NCI-H1417 (cell line): ENCODE results near the gene RGS6.

Experiments
- DNase-seq, 3 experiments: peaks; one replicate each; lab custom pipeline; 2025; lab: John Stamatoyannopoulos, UW

RGS6 gene

DNA sequence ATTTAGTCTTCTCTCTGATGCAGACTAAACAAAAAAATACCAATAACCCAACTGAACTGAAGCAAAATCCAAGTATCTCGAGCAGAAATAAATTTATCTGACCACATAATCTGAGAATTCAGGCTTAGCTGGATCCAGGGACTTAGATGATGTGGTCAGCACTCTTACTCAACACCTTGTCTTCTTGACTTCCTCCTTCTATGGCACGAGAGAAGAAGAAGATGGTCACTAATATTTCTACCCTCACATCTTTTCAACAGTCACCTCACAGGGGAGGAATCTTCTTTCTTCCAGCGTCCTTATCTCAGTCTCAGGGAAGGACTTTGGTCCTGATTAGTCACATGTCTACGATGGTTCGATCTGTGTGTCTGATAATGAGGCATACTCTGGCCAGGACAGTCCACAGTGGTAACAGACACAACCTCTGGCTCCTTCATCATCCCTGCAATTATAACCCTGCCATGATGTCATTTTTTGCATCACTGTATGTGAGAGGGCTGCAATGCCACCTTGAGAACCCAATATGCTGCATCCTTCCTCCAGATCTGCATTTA is 15.8 kb downstream of the RGS6 start:
- DNase-seq, result no peak

DNA sequence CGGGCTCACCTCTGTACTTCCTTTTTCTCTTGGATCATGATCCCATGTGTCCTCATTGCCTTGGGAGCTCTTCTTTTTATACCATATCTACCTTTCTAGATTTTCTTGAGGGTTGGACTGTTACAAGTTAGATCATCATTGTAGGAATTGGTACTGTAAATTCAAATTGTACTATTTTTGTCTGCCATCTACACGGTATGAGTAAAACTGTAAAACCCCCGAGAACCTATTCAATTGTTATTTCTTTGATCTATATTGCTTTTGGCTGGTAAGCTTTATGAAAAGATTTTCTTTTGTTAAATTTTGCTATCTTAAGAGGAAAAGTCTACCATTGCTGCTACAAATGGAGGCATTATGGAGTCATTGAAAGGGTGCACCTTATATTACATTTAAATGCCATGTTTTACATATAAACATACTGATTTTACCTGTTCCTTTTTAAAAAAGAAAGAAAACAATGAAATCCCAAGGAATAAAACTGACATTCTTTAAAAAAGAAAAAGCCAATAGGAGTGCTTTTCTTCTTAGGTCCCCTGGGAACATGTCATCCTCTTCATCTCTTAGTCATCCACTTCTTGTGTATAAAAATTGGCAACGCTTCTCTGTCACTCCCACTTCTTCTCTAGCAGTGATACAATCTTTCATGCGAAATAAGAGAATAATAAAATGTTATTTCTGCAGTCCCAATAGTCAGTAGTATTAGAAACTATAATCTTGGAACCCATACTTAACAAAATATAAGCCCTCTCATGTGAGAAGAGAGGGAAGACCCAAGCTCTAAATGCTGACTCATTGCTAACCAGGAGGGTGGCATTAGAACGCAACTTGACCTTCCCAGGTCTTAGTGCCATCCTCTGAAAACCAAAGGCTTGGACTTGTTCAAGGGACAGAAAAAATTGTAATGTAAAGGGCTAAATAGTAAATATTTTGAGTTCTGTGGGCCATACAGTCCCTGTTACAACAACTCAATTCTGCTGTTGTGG is 20.4 kb downstream of the RGS6 start:
- no peak for DNase-seq

DNA sequence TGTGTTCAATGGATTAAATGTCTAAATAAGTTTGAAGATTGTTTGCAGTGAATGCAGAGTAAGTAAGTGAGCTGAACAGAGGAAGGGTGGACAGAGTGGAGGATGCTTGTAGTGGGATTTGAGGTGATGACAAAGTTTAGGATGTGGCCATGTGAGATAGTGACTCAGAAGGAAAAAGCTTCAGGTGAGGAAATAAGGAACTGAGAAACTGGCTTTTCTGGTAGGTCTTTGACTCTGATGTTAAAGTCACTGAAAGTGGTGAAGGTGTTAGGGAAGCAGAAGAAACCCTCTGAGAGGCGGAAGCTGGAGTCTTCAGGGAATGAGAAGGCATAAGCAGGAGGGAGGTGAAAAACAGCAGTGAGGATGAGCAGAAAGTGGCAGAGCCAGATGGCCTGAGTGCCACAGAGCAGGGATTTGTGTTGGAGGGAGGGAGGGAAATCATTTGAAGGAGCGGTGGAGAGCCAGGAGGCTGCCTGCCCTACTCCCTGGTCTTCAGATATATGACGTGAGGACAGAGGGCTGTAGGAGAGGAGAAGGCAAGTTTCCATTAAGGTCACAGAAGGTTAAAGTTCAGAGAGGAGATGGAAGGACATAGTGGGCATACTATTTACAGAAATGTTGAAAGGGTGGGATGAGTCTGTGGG is 24.8 kb downstream of the RGS6 start:
- no peak for DNase-seq

DNA sequence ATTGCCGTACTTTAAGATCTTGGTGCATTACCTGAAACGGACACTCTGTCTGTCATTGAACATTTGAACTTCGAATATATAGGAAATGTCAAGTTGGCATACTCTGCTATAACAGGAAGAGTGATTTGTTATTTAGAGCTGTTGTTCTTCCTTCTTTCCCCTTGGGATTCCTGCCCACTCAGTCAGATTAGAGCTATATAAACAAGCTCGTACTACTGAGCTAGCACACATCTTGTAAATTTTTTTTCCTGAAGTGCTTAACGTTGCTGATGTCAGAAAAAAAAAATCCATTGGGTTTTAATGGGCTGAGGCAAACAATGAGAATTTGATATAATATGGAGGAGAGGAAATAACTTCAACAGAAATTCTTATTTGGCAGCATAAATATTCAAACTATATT is 26.8 kb downstream of the RGS6 start:
- DNase-seq, result peak in 1 of 3 experiments; percentile 36

DNA sequence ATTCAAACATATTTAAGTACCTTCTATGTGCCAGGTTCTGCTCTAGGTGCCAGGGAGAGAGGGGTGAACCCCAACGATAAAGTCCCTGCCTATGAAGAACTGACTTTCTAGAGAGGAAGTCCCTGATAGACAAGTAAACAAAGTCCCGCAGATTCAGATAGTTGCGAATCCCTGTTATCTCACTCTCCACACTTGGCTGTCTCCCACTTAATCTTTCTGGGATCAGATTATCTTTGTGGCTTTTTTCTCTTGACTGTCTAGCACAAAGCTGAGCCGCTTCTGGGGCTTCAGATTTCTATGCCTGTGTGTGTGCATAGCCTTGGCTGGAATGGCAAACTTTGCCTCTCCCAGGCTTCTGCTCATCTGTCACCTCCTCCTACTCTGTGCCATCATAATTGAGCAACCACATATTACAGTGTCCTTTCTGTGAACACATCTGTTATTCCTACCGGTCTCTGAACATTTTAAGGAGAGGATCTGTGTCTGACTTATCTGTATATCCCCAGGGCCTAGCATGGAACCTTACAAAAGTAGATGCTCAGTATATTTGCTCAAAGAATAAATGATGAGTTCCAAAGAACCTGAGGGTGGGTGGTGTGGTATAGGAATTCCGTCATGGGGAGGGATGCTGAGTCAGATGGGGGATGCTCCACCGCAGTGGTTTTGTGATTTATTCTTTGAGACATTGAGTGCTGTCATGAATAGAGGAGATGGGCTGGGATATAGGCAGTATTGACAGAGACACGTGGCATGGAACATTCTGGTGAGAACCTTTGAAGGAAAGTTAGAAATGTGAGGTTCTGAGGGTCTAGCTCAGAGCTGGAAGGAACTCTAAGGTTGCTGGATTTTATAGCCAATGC is 28.5 kb downstream of the RGS6 start:
- no peak for DNase-seq

DNA sequence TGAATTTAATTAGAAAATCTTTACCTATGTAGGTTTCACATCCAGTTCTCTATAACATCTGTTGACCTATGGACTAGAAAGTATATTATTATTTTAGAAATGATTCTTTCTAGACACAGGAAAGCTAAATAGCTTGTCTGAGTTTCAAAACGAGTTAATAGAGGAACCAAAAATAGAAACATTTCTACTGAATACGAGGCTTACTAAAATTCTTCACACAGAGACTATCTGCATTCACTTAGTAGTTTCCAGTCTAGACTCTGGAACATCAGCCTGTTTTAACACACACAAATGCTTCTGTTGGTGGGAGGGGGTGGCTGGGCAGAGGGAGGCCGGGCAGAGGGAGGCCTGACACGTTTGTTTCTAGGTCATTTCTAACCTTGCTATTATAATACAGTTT is 29.7 kb downstream of the RGS6 start:
- DNase-seq, result no peak

DNA sequence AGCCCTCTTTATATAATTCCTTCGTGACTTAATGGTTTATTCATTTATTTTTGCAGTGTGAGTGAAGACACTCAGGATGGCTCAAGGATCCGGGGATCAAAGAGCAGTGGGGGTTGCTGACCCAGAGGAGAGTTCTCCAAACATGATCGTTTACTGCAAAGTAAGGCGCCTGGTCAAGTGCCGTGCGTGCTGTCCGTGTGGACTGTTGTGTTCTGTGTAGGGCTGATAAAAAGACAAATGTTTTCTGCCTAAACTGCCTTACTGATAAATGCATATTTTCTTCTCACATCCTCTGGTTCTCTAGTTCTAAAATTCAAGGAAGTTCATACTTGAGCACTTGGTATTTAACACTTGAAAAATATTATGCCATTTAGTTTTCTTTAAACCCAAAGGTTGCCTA is 32.5 kb downstream of the RGS6 start:
- no peak for DNase-seq

DNA sequence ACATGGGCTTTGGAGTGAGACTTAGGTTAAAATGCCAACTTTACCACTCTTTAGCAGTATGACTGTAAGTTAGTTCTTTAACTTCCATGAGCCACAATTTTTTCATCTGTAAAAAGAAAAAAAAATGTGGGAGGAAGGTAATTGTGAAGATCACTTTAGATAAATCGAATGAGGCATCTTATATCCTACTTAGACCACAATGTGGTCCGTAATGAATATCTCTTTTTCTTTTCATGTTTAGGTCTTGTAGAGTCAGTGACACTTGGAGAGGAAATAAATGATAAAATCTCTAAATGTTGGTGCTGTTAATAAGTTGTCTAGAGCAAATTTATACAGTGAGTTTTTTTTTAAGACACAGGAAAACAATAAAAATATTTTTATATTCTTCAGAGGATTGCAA is 34.3 kb downstream of the RGS6 start:
- no peak for DNase-seq

DNA sequence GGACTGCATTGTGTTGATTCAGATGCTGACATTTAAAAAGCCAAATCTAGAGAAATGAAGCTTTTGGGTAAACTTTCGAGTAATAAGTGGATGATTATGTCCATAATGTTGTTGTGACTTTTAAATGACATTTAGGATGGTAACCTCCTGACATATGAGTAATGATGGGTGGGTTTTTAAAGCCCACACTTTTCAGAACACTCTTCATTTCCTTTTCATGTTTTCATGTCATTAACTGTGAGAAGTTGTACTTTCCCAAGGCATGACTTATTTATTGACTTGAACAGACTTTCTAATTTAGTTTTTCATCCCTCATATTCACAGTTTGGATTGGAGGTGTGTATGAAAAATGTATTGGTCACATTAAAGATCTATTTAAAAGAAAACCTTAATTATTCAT is 35.5 kb downstream of the RGS6 start:
- DNase-seq, result no peak

DNA sequence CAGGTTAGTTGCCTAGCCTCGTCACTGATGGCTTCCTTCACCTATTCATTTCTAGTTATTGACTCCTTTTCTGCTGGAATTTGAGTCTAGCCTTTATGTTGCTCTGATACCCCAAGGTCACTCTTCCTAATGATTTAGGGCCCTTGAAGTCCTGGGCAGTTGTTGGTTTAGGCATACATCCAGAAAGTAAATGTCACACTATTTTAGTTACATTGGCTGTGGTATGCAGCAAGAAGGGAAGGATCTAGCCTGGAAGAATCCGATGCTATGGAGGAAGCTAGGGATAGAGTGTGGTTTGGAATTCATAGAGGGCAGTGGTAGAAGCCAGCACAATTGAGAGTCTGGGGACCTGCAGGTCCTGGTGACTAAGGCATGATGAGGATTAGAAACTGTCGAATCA is 38.0 kb downstream of the RGS6 start:
- DNase-seq, result no peak

DNA sequence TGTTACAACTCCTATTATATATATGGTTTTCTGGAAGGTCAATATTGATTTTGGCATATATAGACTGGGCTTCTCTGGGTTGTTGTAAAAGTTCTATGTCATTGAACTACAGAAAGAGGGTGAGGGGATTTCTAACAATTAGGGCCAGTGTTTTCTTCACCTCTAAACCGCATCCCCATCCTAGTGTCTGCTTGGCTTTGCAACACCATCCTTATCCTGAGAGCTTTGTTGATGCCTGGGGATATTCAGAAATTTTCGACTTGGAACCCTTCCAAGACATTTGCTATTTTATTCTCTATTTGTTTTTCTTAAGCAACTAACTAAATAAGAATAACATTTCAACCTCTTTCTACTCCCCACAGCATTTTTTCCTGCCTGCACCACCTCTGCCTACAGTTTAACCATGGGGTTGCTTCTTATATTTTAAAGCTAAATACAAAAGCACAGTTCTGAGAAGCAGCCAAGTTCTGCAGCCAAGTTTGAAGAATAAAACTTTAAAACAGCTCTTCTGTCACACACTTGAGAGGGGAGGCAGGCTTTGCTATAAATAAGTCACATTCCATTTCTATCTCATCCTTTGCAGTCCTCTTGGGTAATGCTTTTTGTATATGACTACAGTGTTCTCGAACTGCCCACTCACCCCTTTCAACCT is 53.4 kb downstream of the RGS6 start:
- no peak for DNase-seq

DNA sequence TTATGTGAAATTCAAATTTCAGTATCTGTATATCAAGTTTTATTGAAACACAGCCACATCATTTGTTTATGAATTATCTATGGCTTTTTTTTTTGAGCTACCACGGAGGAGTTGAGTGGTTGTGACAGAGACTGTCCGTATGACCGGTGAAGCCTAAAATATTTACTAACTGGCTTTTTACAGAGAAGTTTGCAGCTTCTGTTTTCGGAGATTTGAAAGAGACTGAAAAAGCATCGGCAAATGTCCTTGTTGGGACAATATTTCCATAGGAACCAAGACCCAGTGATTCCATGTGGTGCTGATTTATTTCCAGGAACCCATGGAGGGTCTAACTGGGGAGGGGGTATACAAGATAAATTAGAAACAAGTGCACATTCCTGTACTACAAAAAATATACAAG is 56.2 kb downstream of the RGS6 start:
- no peak for DNase-seq

DNA sequence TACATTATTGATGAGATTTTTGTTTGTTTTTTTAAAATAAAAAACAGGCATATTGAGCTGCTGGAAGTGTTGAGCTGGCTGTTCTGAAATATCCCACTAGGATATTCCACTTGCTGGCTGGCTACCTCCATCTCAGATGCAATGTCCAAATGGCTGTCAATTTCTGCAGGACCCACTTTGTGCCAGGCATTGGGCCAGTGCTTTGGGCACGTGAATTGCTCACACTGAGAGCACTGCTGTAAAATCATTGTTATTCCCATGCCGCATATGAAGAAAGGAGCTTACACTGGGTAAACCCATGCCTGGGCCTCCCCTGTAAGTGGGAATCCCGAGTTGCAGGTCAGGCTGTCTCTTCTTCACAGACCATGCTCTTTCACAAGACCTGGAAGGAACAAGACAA is 56.7 kb downstream of the RGS6 start:
- DNase-seq, result no peak

DNA sequence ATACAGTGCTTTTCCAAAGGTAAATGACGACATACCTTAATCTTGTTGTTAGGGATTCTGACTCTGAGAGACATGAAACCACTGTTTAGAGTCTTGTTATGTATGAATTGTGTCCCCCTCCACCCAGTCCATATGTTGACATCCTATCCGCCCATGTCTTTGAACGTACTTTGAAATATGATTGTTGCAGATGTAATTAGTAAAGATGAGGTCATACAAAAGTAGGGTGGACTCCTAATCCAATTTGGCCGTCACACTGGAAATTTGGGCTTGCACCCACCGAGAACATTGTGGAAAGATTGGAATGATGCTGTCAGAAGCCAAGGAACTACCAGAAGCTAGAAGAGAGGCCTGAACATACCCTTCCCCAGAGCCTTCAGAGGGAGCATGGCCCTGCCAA is 62.2 kb downstream of the RGS6 start:
- DNase-seq, result no peak

DNA sequence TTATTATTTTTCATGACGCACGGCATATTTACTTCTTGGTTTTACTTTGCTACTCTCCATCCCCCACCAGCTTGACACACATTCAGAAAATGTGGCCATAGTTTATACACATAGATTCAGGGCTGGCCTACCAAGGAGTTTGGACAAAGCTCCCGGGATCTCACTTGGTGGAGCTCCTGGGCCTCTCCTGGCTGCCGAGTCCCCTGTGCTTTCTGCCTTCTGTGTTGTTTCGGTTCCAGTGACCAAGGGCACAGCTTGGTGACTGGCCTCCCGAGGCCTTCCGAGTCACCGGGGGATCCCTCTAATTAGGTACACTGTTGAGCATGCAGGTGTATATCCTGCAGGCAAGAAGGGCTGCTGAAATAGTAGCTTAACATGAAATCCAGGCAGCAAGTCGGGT is 63.5 kb downstream of the RGS6 start:
- DNase-seq, result peak in 1 of 3 experiments; percentile 4

DNA sequence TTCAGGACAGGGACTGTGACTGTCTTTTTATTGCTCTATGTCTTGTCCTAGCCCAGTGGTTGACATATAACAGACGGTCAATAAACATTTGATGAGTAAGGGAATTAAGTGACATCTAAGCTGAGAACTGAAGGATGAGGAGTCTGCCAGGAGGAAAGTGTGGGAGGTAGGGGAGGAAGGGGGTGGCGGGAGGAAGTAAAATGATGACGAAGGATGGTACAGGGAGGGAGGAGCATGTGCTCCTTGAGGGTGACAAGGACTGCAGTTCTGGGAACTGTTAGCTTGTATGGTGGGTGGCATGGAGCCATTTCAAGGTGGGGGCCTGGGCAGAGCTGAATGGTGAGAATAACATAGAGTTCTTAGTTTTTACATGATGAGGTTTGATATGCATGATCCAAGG is 64.4 kb downstream of the RGS6 start:
- DNase-seq, result no peak

DNA sequence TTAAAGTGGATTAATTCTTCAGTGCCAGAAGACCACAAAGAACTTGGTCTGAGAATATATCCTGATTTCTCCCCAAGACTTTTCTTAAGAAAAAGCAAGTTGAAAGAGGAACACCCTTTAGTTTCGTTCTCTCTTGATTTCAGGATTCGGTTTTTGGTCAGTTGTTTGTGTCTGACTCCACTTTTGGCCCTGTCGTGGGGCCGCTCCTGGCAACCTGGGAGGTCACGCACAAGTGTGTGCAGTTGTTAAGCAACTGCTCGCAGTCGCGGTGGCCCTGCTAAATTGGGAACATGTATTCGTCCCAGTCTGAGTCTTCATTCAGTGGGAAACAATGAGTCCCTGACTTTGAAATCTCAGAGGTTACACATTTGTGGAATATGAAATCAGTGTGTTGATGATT is 68.7 kb downstream of the RGS6 start:
- DNase-seq, result no peak

DNA sequence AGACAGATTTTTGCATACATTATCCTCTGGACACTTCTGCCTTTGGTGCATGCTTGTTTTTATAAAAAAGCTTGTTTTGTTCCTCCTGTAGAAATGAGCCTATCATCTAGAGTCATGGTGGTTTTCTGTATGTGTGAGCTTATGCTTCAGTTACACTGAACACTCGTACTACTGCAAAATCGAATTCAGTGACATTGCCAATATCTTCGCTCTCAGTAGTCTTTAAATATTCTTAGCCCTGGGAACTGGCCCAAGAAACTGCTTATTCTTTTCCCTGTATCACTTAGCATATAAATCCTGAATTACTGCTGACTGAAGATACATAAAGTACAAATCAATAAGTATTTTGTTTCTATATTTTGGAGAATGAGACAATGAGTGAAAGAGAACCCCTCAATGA is 70.5 kb downstream of the RGS6 start:
- no peak for DNase-seq

DNA sequence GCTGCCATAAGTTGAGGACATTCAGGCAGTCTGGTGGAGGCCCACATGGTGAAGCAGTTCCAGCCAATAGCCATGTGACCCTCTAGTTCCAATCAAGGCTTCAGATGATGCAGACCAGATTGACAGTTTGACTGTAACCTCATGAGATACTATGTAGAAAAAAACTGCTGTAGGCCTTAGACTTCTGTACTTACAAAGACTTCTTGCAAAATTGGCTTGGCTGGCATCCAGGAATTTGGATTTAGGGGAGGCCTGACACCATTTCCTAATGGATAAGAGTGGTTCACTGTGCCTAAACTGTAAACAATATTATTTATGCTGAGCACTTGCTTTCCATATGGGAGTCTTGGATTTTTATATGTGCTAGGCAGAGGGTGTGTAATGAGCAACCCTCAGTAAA is 76.4 kb downstream of the RGS6 start:
- DNase-seq, result no peak

DNA sequence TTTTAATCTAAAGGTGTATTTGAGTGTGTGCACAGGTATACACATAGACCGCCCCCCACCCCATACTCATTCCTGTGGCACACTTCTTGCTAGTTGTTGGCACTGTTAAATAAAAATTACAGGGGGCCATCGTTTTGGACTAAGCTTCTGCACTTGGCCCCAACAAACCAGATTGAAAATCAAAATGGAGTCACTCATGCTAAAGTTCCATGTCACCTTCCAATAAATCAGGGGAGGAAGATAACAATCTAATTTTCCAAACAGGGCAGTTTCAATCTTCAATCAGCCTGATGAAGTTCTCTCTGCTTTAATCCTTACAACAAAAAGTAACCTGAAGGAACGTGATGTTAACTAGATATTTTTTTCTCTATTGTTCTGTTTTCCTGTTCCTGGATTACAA is 78.2 kb downstream of the RGS6 start:
- no peak for DNase-seq

DNA sequence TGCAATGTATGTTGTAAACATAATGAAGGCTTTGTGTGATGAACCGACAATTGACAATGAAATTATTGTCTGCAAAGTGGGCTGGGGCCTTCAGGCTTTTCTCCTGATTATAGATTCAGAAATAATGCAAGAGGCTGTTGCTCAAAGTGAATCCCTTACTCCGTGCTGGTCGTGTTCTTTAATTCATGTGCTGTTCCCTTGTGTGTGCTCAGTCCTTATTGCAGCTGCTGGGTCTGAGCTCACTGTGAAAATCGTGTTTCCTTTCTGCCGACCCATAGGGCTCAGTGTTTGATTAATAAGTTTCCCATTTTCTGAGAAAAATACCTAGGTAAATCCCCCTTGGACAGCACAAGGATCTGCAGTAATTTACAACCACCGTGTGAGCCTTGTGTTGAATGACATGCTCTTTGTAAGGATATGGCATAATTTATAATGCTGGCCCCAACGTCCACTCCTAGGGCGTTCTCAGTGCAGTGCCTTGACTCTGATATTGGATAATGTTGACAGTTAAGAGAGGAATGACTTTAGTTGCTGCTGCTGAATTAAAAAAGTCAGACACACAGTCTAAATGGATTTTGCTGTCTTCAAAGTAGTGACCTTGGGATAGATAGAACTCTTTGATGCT is 81.6 kb downstream of the RGS6 start:
- DNase-seq, result no peak
